SK-N-SH (cell line): Measurements from ENCODE around the gene CNNM1. TPM values are rescaled to one million over a fixed set of nuclear protein-coding genes. Genes with fewer than 3 reads are reported as not detected.

Experiments used
- CTCF ChIA-PET: fragments of 300-600, 350-600 bp; formaldehyde crosslinking; extraction: SDS; loops from one replicate; lab custom pipeline; 2021; lab: Yijun Ruan, JAX
- POLR2A ChIA-PET: fragments of 350-600 bp; sonication (Branson Sonifier 250); formaldehyde crosslinking; extraction: SDS; loops from one replicate; lab custom pipeline; 2020; ENCODE audit warnings: antibody characterized with exemption, inconsistent platforms; lab: Yijun Ruan, JAX
- DNase-seq: peaks from one replicate; pipeline ENCODE4 v3.0.0; 2012
- H2AFZ ChIP-seq: fragments of 200-600 bp; sonication (generic); 2 replicates; pipeline ENCODE4 v1.8.1; 2016; ENCODE audit warnings: antibody characterized with exemption, mild to moderate bottlenecking, low read depth
- H3F3A ChIP-seq: fragments of 200-600 bp; sonication (generic); replicated peaks from 2 replicates; pipeline ENCODE3; 2016; ENCODE audit warnings: antibody characterized with exemption, mild to moderate bottlenecking; ENCODE audit not compliant: insufficient read depth
- H3K27ac ChIP-seq, 2 experiments: fragments of 200-500 bp in 1 of 2; fragments of 200-600 bp in 1 of 2; sonication (Bioruptor generic) in 1 of 2; sonication (generic), shearing (Covaris generic) in 1 of 2; 2 replicates each; pipeline versions ENCODE4 v1.5.1 to v1.6.1; 2014 to 2016; ENCODE audit warnings: low read depth in 2 of 2, inconsistent platforms in 1 of 2, low read length in 1 of 2, mild to moderate bottlenecking in 1 of 2, mixed read lengths in 1 of 2
- H3K27me3 ChIP-seq: fragments of 200-600 bp; sonication (generic), shearing (Covaris generic); 2 replicates; pipeline ENCODE4 v1.6.1; 2016; ENCODE audit warnings: mixed run types; ENCODE audit not compliant: insufficient read depth
- H3K36me3 ChIP-seq, 2 experiments: fragments of 200-500 bp in 1 of 2; fragments of 200-600 bp in 1 of 2; sonication (Bioruptor generic) in 1 of 2; sonication (generic) in 1 of 2; replicated peaks in 1 of 2; 2 replicates each; pipeline versions ENCODE3 to v1.5.1; 2014 to 2016; ENCODE audit warnings: low read length in 1 of 2, mild to moderate bottlenecking in 1 of 2; ENCODE audit not compliant: insufficient read depth in 2 of 2, control insufficient read depth in 1 of 2
- H3K4me1 ChIP-seq, 2 experiments: fragments of 200-500 bp in 1 of 2; fragments of 200-600 bp in 1 of 2; sonication (Bioruptor generic) in 1 of 2; sonication (generic), shearing (Covaris generic) in 1 of 2; 2 replicates each; pipeline versions ENCODE4 v1.5.1 to v1.6.1; 2014 to 2016; ENCODE audit warnings: low read depth in 1 of 2, low read length in 1 of 2, mixed run types in 1 of 2; ENCODE audit not compliant: insufficient read depth in 2 of 2, control insufficient read depth in 1 of 2
- H3K4me2 ChIP-seq: fragments of 200-600 bp; sonication (generic), shearing (Covaris generic); 2 replicates; pipeline ENCODE4 v1.6.1; 2017; ENCODE audit warnings: mixed run types
- H3K4me3 ChIP-seq, 2 experiments: fragments of 200-500 bp in 1 of 2; fragments of 200-600 bp in 1 of 2; sonication (Bioruptor generic) in 1 of 2; sonication (generic), shearing (Covaris generic) in 1 of 2; 2 replicates each; pipeline versions ENCODE4 v1.5.1 to v1.8.1; 2014 to 2016; ENCODE audit warnings: low read depth in 2 of 2, inconsistent platforms in 1 of 2, low read length in 1 of 2, mild to moderate bottlenecking in 1 of 2, mixed read lengths in 1 of 2, moderate library complexity in 1 of 2
- H3K79me2 ChIP-seq: fragments of 200-600 bp; sonication (generic); 2 replicates; pipeline ENCODE4 v1.8.1; 2017; ENCODE audit warnings: mild to moderate bottlenecking; ENCODE audit not compliant: insufficient read depth
- H3K9ac ChIP-seq: fragments of 200-600 bp; sonication (generic); 2 replicates; pipeline ENCODE4 v1.6.1; 2017; ENCODE audit warnings: mixed run types
- H3K9me2 ChIP-seq: fragments of 200-600 bp; sonication (generic); 2 replicates; pipeline ENCODE4 v1.6.1; 2017; ENCODE audit warnings: mixed run types
- H3K9me3 ChIP-seq: fragments of 200-600 bp; sonication (generic); 2 replicates; pipeline ENCODE4 v1.6.1; 2017; ENCODE audit warnings: mixed run types, mild to moderate bottlenecking, moderate library complexity
- H4K20me1 ChIP-seq: fragments of 200-600 bp; sonication (generic); 2 replicates; pipeline ENCODE4 v1.6.1; 2017; ENCODE audit warnings: mild to moderate bottlenecking, mixed run types; ENCODE audit not compliant: insufficient read depth
- CHD2 ChIP-seq: fragments of 150-350 bp; IDR thresholded peaks from 2 replicates; pipeline ENCODE4 v1.6.1; 2018; ENCODE audit warnings: low read length; ENCODE audit not compliant: partially characterized antibody
- ELF1 ChIP-seq: IDR thresholded peaks from 2 replicates; pipeline ENCODE4 v1.4.0; 2012
- EP300 ChIP-seq, 2 experiments: IDR thresholded peaks; 2 replicates each; pipeline versions ENCODE4 v1.4.0 to v1.6.1; 2012; ENCODE audit warnings: borderline replicate concordance in 1 of 2, low read depth in 1 of 2, low read length in 1 of 2
- FOSL2 ChIP-seq: IDR thresholded peaks from 2 replicates; pipeline ENCODE4 v1.4.0; 2012; ENCODE audit warnings: low read depth, mild to moderate bottlenecking, moderate library complexity, borderline replicate concordance
- FOXJ3 ChIP-seq: sonication (generic); formaldehyde crosslinking; IDR thresholded peaks from 2 replicates; pipeline ENCODE4 v1.5.1; 2020; ENCODE audit warnings: mild to moderate bottlenecking, missing genetic modification reagents
- FOXM1 ChIP-seq: IDR thresholded peaks from 2 replicates; pipeline ENCODE4 v1.4.0; 2012; ENCODE audit warnings: low read depth, mild to moderate bottlenecking
- JUND ChIP-seq: IDR thresholded peaks from 2 replicates; pipeline ENCODE4 v1.4.0; 2012
- NFIC ChIP-seq: IDR thresholded peaks from 2 replicates; pipeline ENCODE4 v1.4.0; 2012; ENCODE audit warnings: borderline replicate concordance
- NRF1 ChIP-seq: IDR thresholded peaks from 2 replicates; pipeline ENCODE4 v1.6.1; 2012; ENCODE audit warnings: low read depth, mild to moderate bottlenecking, low read length
- RXRA ChIP-seq: IDR thresholded peaks from 2 replicates; pipeline ENCODE4 v1.4.0; 2012; ENCODE audit warnings: low read depth, mild to moderate bottlenecking, borderline replicate concordance
- SIN3A ChIP-seq: IDR thresholded peaks from 2 replicates; pipeline ENCODE4 v1.6.1; 2012; ENCODE audit warnings: low read depth, mild to moderate bottlenecking, low read length, moderate library complexity, borderline replicate concordance
- SMC3 ChIP-seq: IDR thresholded peaks from 2 replicates; pipeline ENCODE4 v1.6.1; 2012; ENCODE audit warnings: low read depth, low read length, improper control_type of control experiment
- TAF1 ChIP-seq: IDR thresholded peaks from 2 replicates; pipeline ENCODE4 v1.6.1; 2012; ENCODE audit warnings: low read depth, mild to moderate bottlenecking, low read length, moderate library complexity, borderline replicate concordance
- TEAD4 ChIP-seq: IDR thresholded peaks from 2 replicates; pipeline ENCODE4 v1.4.0; 2012; ENCODE audit warnings: mild to moderate bottlenecking, borderline replicate concordance; ENCODE audit not compliant: insufficient read depth
- USF2 ChIP-seq: fragments of 150-350 bp; IDR thresholded peaks from 2 replicates; pipeline ENCODE4 v1.6.1; 2017; ENCODE audit warnings: antibody characterized with exemption, low read length, low read depth, borderline replicate concordance
- WGBS: methylation state at CpG from one replicate; pipeline ENCODE4 v1.1.6; 2017; ENCODE audit warnings: low lambda C conversion rate; 5-methylcytosine and 5-hydroxymethylcytosine counted together
- polyA plus RNA-seq, 3 experiments: library from polyadenylated mRNA; depleted of rRNA; stranded (reverse); fragments of >200 nt; gene quantifications; 2 replicates each; pipeline ENCODE4 v1.2.3, GENCODE V29; 2012
- TF ChIP-seq, protein P1 (sequence below): fragments of 150-350 bp; IDR thresholded peaks from 2 replicates; pipeline ENCODE4 v1.6.1; 2016; ENCODE audit warnings: mild to moderate bottlenecking, low read depth, low read length
- TF ChIP-seq, protein P2 (sequence below): IDR thresholded peaks from 2 replicates; pipeline ENCODE4 v1.4.0; 2012; ENCODE audit warnings: low read depth

The CNNM1 gene
- polyA plus RNA-seq, 1 of the 3 experiments (the other 2 are of a cell fraction) = 0.12 TPM

DNA sequence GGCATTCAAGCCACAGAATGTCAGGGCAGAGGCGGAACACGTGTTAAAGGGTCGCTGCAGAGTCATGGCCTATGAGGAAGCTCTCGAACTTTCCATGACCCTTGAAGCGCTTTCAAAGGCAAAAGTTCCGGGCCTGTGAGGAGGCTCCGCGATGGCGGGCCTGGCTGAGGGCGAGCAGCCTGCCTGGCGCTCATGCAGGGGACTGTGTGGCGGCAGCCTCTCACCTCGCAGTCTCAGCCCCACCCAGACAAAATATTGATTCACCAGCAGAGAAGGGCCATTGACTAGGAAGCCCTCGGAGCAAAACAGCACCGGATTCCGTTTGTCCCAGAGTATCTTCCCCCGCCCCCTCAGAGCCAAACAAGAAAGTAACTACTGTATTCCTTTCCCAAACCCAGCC lies 12.8 kb upstream of the CNNM1 start:
- CTCF ChIA-PET = interaction anchor here (1.8 kb wide), 1 partner anchor 70 kb away, joined by 4 read pairs; no protein-coding TSS in a partner anchor
- H3K27me3 ChIP-seq = no peaks in the 10 kb centered on the region; the same call in 1 of the 2 replicates
- H3K9me3 ChIP-seq = no peaks in the 10 kb centered on the region
- POLR2A ChIA-PET = no interaction called here
- H3K27ac ChIP-seq = no peak overlapping the region
- no peaks in the 10 kb centered on the region for H3F3A ChIP-seq
- H3K9me2 ChIP-seq = no peaks in the 10 kb centered on the region
- TF ChIP-seq JUND (no peak), USF2 (no peak), SIN3A (no peak), SMC3 (no peak), NFIC (no peak), TAF1 (no peak), NRF1 (no peak), FOSL2 (no peak), FOXJ3 (CRISPR knock-in tag) (no peak)
- TF ChIP-seq, protein P1, sequence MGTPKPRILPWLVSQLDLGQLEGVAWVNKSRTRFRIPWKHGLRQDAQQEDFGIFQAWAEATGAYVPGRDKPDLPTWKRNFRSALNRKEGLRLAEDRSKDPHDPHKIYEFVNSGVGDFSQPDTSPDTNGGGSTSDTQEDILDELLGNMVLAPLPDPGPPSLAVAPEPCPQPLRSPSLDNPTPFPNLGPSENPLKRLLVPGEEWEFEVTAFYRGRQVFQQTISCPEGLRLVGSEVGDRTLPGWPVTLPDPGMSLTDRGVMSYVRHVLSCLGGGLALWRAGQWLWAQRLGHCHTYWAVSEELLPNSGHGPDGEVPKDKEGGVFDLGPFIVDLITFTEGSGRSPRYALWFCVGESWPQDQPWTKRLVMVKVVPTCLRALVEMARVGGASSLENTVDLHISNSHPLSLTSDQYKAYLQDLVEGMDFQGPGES = no peak
- H3K4me3 ChIP-seq = no peak overlapping the region
- no peak overlapping the region for H3K9ac ChIP-seq
- no peaks in the 10 kb centered on the region for H3K36me3 ChIP-seq
- no peaks in the 10 kb centered on the region for H4K20me1 ChIP-seq
- H3K4me2 ChIP-seq = no peak overlapping the region
- H3K4me1 ChIP-seq = no peaks in the 10 kb centered on the region
- no peak overlapping the region for H2AFZ ChIP-seq
- no peaks in the 10 kb centered on the region for H3K79me2 ChIP-seq
- DNase-seq = no peak
- WGBS = 52% methylated on average over 10 of the region's 17 CpGs

DNA sequence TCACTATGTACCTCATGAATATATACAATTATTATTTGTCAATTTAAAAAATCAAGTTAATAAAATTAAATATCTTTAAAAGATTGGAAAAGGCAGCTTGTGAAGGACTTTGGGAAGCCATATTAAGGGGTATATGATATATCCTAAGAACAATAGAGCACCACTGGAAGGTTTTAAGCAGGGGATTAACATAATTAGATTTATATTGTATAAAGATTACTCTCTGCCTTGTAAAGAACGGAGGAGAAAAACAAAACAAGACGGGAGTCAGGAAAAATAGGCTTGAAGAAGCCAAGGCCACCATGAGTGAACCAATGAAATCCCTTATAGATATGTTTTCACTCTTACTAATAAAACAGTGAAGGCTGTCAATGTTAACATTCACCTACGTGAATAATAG lies 11.1 kb upstream of the CNNM1 start:
- Histone ChIP-seq H3K4me1 (no peaks in the 10 kb centered on the region), H3K27me3 (no peaks in the 10 kb centered on the region; the same call in 1 of the 2 replicates), H2AFZ (no peak overlapping the region), H3K79me2 (no peaks in the 10 kb centered on the region), H4K20me1 (no peaks in the 10 kb centered on the region), H3F3A (no peaks in the 10 kb centered on the region), H3K9me3 (no peaks in the 10 kb centered on the region), H3K4me2 (no peak overlapping the region)
- ChIA-PET CTCF (interaction anchor here (1.6 to 1.8 kb wide), 2 partner anchors 71 to 851 kb away, joined by 4 to 5 read pairs; no protein-coding TSS in a partner anchor), POLR2A (no interaction called here)
- WGBS = 39% methylated on average over 3 of the region's 3 CpGs
- TF ChIP-seq EP300 (IDR thresholded peaks at IDR 0.05; ENCODE audit: borderline replicate concordance in 1 of 2, low read depth in 1 of 2, low read length in 1 of 2) (no peak), RXRA (no peak), SIN3A (no peak), ELF1 (no peak), TEAD4 (no peak), FOXM1 (no peak), FOSL2 (no peak), CHD2 (no peak)
- TF ChIP-seq, protein P2, sequence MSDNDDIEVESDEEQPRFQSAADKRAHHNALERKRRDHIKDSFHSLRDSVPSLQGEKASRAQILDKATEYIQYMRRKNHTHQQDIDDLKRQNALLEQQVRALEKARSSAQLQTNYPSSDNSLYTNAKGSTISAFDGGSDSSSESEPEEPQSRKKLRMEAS = no peak
- TF ChIP-seq, all 33 proteins: peak for 0
- no peak overlapping the region for H3K27ac ChIP-seq
- H3K9ac ChIP-seq = no peak overlapping the region
- H3K4me3 ChIP-seq = no peak overlapping the region
- no peak for DNase-seq
- H3K36me3 ChIP-seq = no peaks in the 10 kb centered on the region
- no peaks in the 10 kb centered on the region for H3K9me2 ChIP-seq
